Activated CD8-positive, alpha-beta T cell treated with anti-CD3 and anti-CD28 coated beads, Interleukin-2, amount 10 ng/mL, durations not matched to agents 7 days and 5 days (primary cell): Measurements from ENCODE around the gene STMN3. TPM values are rescaled to one million over a fixed set of nuclear protein-coding genes. Genes with fewer than 3 reads are reported as not detected.
"Not testable (repeated sequence)": the region's sequence is repeated elsewhere in the genome, so short reads cannot be mapped to it uniquely, and the experiment has no call there.

Experiments
- ATAC-seq: fragments of 150-1000 bp; cut with Tn5 transposase; one replicate; pipeline ENCODE4 v1.10.0; 2021; ENCODE audit warnings: moderate library complexity
- CTCF ChIA-PET: fragments of 350-600 bp; sonication (Branson Sonifier 250); formaldehyde crosslinking; loops from one replicate; lab custom pipeline; 2021; ENCODE audit warnings: antibody characterized with exemption; lab: Charles Lee
- POLR2A ChIA-PET: fragments of 350-600 bp; sonication (Branson Sonifier 250); formaldehyde crosslinking; loops from one replicate; lab custom pipeline; 2021; ENCODE audit warnings: antibody characterized with exemption; lab: Charles Lee
- DNase-seq: peaks from one replicate; pipeline ENCODE4 v3.0.0-alpha.2; 2020
- H3K27ac Mint-ChIP-seq: one replicate; pipeline ENCODE4 v1.8.0; 2021; ENCODE audit warnings: mild to moderate bottlenecking, mixed read lengths
- H3K27me3 Mint-ChIP-seq: one replicate; pipeline ENCODE4 v1.8.0; 2021; ENCODE audit warnings: low read depth, mixed read lengths
- H3K36me3 Mint-ChIP-seq: one replicate; pipeline ENCODE4 v1.8.0; 2021; ENCODE audit warnings: low read depth, mixed read lengths
- H3K4me1 Mint-ChIP-seq: one replicate; pipeline ENCODE4 v1.8.0; 2021; ENCODE audit warnings: low read depth, mixed read lengths
- H3K4me3 Mint-ChIP-seq: one replicate; pipeline ENCODE4 v1.8.0; 2021; ENCODE audit warnings: mild to moderate bottlenecking, mixed read lengths
- H3K9me3 Mint-ChIP-seq: one replicate; pipeline ENCODE4 v1.8.0; 2022; ENCODE audit warnings: mixed read lengths; ENCODE audit not compliant: insufficient read depth
- total RNA-seq, 2 experiments: library from RNA; stranded (reverse); gene quantifications; one replicate each; pipeline ENCODE4 v1.2.3, GENCODE V29; 2021

The STMN3 gene
- total RNA-seq, 2 experiments from 2014 or later = 13.1 to 13.3 TPM

DNA sequence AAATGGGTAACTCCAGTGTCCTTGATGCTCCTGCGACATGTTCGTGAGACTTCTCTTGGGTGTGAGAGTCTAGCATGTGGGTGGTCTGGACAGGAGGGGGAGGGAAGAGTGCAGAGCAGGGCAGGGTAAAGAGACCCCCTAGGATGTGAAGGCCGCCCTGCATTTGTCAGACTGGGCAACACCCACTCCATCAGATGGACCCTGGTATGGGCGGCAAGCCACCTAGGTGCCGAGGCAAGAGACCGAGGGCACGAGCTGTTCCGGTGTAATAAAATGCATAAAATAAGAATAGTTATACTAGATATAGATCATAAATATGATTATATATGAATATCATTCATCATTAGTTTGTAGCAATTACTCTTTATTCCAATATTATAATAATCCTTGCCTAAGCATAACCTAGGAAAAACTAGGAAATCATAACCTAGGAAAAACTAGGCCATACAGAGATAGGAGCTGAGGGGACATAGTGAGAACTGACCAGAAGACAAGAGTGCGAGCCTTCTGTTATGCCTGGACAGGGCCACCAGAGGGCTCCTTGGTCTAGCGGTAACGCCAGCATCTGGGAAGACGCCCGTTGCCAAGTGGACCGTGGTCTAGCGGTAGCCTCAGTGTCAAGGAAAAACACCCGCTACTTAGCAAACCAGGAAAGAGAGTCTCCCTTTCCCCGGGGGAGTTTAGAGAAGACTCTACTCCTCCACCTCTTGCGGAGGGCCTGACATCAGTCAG, 39.2 kb downstream of the STMN3 start:
- H3K36me3 Mint-ChIP-seq = peaks cover 29% of the 10 kb centered on the region

DNA sequence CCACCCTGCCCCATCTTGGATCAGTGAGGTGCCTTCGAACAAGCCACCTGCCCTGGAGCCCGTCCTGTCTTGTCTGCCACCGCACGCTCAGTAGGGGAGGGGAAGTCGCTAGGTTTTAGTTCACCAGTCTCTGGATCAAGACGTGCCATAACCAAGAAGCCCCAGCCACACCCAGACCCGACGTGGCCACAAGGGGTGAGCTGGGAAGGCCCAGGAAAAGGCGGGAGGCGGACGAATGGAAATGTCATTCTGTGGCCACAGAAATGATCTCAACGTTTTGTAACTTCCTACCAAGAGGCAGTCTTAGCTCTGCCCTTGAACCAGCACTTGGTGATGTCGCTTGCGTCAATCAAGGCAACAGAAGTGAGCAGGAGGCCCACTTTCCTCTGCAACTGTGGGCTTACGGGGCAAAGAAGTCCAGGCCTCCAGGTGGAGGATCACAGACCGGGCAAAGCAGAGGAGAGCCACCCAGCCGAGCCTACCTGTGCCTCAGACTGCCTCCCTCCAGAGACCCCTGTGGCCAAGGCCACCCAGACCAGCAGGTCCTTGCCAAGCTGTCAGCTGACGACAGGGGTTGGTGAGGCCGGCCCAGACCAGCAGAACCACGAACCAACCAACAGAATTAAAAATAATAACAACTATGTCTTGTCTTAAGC, 40.8 kb downstream of the STMN3 start:
- Mint-ChIP-seq H3K27ac (no peak overlapping the region), H3K27me3 (no peaks in the 10 kb centered on the region), H3K4me3 (no peak overlapping the region), H3K9me3 (no peaks in the 10 kb centered on the region), H3K4me1 (peaks cover 3% of the 10 kb centered on the region), H3K36me3 (peaks cover 21% of the 10 kb centered on the region)
- POLR2A ChIA-PET = interaction anchor here (1.4 kb wide), 1 partner anchor 9 kb away, joined by 3 read pairs; no protein-coding TSS in a partner anchor
- DNase-seq (no peak), ATAC-seq (no peak)
- CTCF ChIA-PET = interaction anchor here (2.3 kb wide), 1 partner anchor 30 kb away, joined by 8 read pairs; no protein-coding TSS in a partner anchor

More for the DNA sequence above, 39.2 kb downstream of the STMN3 start:
- H3K9me3 Mint-ChIP-seq, ATAC-seq, H3K4me3 Mint-ChIP-seq, H3K27me3 Mint-ChIP-seq, DNase-seq, H3K4me1 Mint-ChIP-seq, H3K27ac Mint-ChIP-seq, POLR2A ChIA-PET: not testable (repeated sequence)
- CTCF ChIA-PET = interaction anchor here (1.1 to 2.3 kb wide), 2 partner anchors 20 to 28 kb away, joined by 3 to 8 read pairs; no protein-coding TSS in a partner anchor

DNA sequence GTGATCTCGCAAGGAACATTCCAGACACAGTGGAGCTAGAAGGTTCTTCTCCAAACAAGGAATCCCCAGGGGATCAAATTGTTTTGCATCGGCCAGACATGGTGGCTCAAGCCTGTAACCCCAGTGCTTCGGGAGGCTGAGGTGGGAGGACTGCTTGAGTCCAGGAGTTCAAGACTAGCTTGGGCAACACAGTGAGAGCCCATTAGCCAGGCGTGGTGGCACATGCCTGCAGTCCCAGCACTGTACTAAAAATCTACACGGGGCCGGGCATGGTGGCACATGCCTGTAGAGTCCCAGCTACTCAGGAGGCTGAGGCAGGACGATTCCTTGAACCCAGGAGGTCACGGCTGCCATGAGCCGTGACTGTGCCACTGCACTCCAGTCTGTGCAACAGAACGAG, 41.6 kb downstream of the STMN3 start:
- Mint-ChIP-seq H3K4me3 (no peak overlapping the region), H3K36me3 (peaks cover 17% of the 10 kb centered on the region), H3K4me1 (peaks cover 3% of the 10 kb centered on the region), H3K27ac (no peak overlapping the region), H3K9me3 (no peaks in the 10 kb centered on the region), H3K27me3 (no peaks in the 10 kb centered on the region)
- POLR2A ChIA-PET = interaction anchor here (1.4 kb wide), 1 partner anchor 9 kb away, joined by 3 read pairs; no protein-coding TSS in a partner anchor
- CTCF ChIA-PET = no interaction called here
- no peak for ATAC-seq
- DNase-seq = no peak

DNA sequence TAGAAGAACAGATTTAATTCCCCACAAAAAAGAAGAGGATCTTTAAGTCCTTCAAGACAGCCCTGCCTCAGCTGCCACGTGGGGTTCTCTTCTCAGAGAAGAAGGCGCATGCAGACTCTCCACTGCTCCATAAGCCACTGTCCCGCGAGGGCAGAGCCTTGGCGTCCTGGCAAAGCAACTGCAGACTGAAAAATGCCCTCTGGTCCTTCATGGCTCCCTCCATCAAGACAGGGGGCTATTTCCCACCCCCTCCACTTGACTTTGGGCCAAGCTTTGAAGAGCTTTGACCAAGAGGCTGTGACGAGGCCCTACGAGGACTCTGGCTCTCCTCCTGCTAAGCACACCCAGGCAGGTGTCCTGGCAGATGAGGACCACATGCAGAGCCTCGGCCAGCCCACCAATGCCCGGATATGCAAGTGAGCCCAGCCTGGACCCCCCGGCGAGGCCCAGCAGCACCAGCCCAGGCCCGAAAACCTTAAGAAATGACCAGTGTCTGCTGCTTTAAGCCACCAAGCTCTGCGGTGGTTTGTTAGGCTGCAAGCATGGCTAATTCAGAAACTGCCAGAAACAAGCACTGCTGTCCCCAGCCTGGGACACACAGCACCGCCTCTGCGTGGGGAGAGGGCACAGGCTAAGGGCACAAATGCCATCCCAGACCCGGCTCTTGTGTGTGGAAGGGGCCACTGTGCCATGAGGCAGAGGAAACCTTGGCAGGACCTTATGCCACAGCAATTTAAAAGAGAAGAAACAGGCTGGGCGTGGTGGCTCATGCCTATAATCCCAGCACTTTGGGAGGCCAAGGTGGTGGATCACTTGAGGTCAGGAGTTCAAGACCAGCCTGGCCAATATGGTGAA, 42.4 kb downstream of the STMN3 start:
- DNase-seq (no peak), ATAC-seq (no peak)
- ChIA-PET CTCF (no interaction called here), POLR2A (interaction anchor here (1.4 kb wide), 1 partner anchor 10 kb away, joined by 3 read pairs; no protein-coding TSS in a partner anchor)
- no peaks in the 10 kb centered on the region for H3K9me3 Mint-ChIP-seq
- H3K36me3 Mint-ChIP-seq = peaks cover 13% of the 10 kb centered on the region
- no peaks in the 10 kb centered on the region for H3K27me3 Mint-ChIP-seq
- no peak overlapping the region for H3K27ac Mint-ChIP-seq
- peaks cover 6% of the 10 kb centered on the region for H3K4me1 Mint-ChIP-seq
- H3K4me3 Mint-ChIP-seq = no peak overlapping the region

DNA sequence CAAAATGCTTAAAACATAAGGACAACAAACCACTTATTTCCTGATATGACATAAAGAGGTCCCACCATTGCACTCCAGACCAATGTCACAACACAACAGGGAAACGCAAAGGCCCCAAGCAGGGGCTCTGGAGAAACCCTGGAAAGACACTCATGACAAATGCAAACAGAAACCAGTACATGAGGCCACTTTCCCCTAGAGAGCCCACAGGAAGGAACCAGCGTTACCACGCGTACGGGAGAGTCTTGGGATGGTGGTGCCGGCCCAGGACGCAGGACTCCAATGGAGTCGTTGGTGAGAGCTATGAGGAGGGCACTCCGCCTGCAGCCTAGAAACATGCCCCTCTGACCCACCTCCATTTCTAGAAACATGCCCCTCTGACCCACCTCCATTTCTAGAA, 46.5 kb downstream of the STMN3 start:
- Mint-ChIP-seq H3K4me3 (no peak overlapping the region), H3K4me1 (peaks cover 8% of the 10 kb centered on the region), H3K27me3 (no peaks in the 10 kb centered on the region), H3K27ac (no peak overlapping the region), H3K9me3 (peaks cover 6% of the 10 kb centered on the region), H3K36me3 (peaks cover 27% of the 10 kb centered on the region)
- no peak for DNase-seq
- ChIA-PET POLR2A (no interaction called here), CTCF (no interaction called here)
- ATAC-seq = no peak

DNA sequence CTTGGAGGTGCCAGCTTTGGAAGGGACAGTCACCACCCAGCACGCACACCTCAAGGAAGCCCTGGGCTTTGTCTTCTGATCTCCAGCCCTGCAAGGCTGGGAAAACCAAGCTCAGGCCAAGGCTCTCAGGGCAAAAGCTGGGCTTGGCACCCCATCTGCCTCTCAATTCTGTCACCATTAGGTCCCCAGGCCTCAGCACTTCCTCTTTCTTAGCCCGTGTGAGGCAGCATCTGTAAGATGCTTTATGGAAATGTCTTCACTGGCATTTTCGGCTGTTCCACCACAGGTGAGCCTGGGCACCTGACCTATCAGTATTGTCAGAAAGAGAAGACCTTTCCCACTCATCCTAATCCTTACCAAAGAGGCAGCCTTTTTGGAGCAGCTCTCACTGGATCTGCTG, 50.9 kb downstream of the STMN3 start:
- Mint-ChIP-seq H3K36me3 (peaks cover 49% of the 10 kb centered on the region), H3K4me1 (peaks cover 8% of the 10 kb centered on the region), H3K9me3 (peaks cover 6% of the 10 kb centered on the region), H3K27ac (peak overlapping the region; percentile 30), H3K4me3 (no peak overlapping the region), H3K27me3 (no peaks in the 10 kb centered on the region)
- no peak for DNase-seq
- ChIA-PET CTCF (no interaction called here), POLR2A (interaction anchor here (0.9 to 1.2 kb wide), 2 partner anchors 39 to 51 kb away, joined by 3 to 4 read pairs; partner anchors contain the start of gene STMN3)
- no peak for ATAC-seq

DNA sequence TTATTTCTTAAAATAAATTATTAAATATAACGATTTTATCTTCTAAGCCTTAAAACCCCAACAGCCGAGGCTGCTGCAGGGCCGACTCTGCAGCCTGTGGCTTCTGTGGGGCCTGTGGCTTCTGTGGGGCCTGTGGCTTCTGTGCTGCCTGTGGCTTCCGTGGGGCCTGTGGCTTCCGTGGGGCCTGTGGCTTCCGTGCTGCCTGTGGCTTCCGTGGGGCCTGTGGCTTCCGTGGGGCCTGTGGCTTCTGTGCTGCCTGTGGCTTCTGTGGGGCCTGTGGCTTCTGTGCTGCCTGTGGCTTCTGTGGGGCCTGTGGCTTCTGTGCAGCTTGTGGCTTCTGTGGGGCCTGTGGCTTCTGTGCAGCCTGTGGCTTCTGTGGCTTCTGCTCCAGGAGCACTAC, 51.5 kb downstream of the STMN3 start:
- H3K9me3 Mint-ChIP-seq, H3K27me3 Mint-ChIP-seq, H3K4me1 Mint-ChIP-seq, CTCF ChIA-PET, ATAC-seq, H3K4me3 Mint-ChIP-seq: not testable (repeated sequence)
- POLR2A ChIA-PET = interaction anchor here (0.6 to 0.9 kb wide), 2 partner anchors 11 to 40 kb away, joined by 4 to 5 read pairs; no protein-coding TSS in a partner anchor
- Mint-ChIP-seq H3K27ac (peak overlapping the region; percentile 43), H3K36me3 (peaks cover 49% of the 10 kb centered on the region)
- peak; percentile 37 for DNase-seq

DNA sequence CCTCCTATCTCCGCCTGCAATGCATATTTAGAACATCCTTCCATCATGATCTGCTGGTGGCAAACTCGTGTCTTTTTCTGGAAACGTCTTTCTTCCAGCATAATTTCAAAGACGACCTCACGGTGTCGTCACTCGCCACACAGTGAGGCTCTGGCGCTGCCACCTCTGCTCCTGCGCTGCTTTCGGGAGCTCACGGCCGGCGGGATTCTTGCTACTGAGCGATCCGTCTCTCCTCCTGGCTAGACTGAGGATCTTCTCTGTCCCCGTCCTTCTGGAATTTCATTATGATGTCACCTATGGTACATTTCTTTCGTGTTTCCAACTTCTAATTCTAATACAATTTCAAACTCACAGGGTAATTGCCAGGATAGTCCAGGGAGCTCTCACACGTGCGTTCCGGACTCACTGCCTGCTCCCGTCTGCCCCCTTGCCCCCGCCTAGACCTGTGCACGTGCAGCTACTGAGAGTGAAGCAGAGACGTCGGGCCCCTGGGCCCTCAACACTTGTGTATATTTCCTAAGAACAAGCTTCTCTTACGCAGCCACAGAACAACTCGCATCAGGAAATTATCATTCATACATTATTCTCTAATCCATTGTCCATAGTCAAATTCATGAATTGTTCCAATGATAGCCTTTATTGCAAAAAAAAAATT, 53.7 kb downstream of the STMN3 start:
- no peak for DNase-seq
- H3K9me3 Mint-ChIP-seq = peaks cover 6% of the 10 kb centered on the region
- H3K4me3 Mint-ChIP-seq = no peak overlapping the region
- ChIA-PET CTCF (interaction anchor here (0.7 to 1.1 kb wide), 2 partner anchors 26 to 62 kb away, joined by 3 to 4 read pairs; partner anchors contain the start of gene HELZ2), POLR2A (no interaction called here)
- H3K4me1 Mint-ChIP-seq = peaks cover 5% of the 10 kb centered on the region
- ATAC-seq = no peak
- H3K36me3 Mint-ChIP-seq = peaks cover 54% of the 10 kb centered on the region
- no peaks in the 10 kb centered on the region for H3K27me3 Mint-ChIP-seq
- H3K27ac Mint-ChIP-seq = no peak overlapping the region

DNA sequence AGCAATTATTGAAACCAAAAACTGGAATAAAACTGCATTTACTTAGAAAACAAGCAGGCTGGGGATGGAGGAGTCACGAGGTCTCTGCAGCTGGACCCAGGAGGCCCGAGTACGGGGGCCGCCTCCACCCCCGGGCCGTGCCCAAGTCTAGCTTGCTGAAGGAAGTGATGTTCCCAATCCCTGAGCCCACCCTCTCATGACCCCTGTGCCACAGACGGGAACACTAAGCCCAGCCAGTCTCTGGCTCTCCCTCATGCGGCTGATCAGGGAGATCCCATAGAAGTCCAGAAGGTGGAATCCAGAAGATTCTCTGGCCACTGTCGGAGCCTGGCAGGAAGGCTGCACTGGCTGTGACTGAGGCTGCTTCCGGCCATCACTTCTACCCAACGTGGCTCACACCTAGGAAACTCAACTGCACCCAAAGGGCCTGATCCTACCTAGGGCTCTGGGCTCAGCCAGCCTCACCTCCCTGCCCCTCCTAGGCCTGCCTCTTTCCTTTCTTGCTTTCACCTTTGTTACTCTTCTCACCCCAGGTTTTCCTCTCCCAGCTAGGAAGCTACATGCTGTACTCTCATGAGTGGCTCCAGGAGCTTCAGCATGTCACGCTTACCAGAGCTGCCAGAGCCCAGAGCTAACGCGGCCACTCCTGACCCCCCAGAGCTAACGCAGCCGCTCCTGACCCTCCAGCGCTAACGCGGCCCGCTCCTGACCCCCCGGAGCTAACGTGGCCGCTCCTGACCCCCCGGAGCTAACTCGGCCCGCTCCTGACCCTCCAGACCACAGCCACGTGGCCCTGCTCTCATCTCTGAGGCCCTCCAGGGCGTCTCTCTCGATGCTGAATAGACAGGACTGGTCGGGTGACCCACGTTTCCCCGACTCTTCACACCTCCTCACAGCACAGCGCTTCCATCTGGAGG, 54.5 kb downstream of the STMN3 start:
- CTCF ChIA-PET = no interaction called here
- Mint-ChIP-seq H3K4me3 (no peak overlapping the region), H3K9me3 (peaks cover 6% of the 10 kb centered on the region), H3K36me3 (peaks cover 50% of the 10 kb centered on the region), H3K27me3 (no peaks in the 10 kb centered on the region), H3K27ac (no peak overlapping the region), H3K4me1 (peaks cover 5% of the 10 kb centered on the region)
- DNase-seq = no peak
- ATAC-seq = no peak
- POLR2A ChIA-PET = interaction anchor here (0.6 to 1.0 kb wide), 2 partner anchors 10 to 26 kb away, joined by 3 read pairs; no protein-coding TSS in a partner anchor

DNA sequence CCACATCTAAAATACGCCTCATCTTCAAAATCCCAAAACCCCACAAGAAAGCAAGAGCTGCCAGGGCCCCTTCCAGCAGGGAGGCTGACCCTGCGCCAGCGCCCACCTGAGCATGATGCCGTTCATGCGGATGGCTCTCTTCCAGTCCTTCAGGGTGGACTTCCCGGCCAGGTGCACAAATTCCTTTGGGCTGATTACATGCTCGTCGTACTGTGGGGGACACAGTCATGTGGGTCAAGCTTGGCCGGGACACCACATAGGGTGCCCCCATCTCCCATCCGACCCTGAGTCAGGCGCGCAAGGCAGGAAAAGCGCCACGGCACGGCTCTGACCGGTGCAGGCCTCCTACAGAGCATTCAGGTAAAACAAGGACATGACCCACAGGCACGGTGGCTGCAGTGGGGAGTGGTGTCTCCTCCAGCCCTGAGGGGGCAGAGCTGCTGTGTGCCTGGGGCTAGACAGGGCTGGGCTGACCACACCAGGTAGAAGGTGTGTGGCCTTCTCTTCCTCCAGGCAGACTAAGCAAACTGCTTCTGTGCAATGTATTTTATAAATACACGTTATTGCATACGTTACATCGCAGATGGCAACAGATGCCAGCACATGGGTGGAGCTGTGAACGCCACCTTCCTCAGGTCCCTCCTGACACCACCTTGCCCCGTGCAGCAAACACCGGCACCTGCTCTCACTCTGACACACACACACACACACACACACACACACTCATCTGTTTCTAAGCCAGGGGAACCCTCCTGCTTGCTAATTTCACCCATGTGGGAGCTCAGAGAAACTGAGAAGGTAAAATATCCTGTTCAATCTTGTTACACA, 55.4 kb downstream of the STMN3 start:
- Mint-ChIP-seq H3K27me3 (no peaks in the 10 kb centered on the region), H3K36me3 (peaks cover 51% of the 10 kb centered on the region), H3K4me1 (peaks cover 2% of the 10 kb centered on the region), H3K27ac (no peak overlapping the region), H3K9me3 (peaks cover 3% of the 10 kb centered on the region), H3K4me3 (no peak overlapping the region)
- POLR2A ChIA-PET = interaction anchor here (1.0 kb wide), 1 partner anchor 25 kb away, joined by 3 read pairs; no protein-coding TSS in a partner anchor
- CTCF ChIA-PET = no interaction called here
- no peak for DNase-seq
- no peak for ATAC-seq
